H9 (cell line): ENCODE data around the gene CDH15. TPM values are rescaled to one million over a fixed set of nuclear protein-coding genes. Genes with fewer than 3 reads are reported as not detected.

ENCODE experiments used
- DNase-seq: peaks from one replicate; pipeline ENCODE4 v3.0.0-alpha.2; 2017
- H2AFZ ChIP-seq: one replicate; pipeline ENCODE4 v1.6.1; 2013; ENCODE audit warnings: mild to moderate bottlenecking, low read length, control low read depth, moderate library complexity
- H2AK5ac ChIP-seq: 2 replicates; pipeline ENCODE4 v1.6.1; 2013; ENCODE audit warnings: low read length, control low read depth, mixed read lengths; ENCODE audit not compliant: insufficient read length
- H2BK120ac ChIP-seq: one replicate; pipeline ENCODE4 v1.6.1; 2013; ENCODE audit warnings: low read depth, mild to moderate bottlenecking, low read length, control low read depth, inconsistent platforms; ENCODE audit not compliant: poor library complexity, severe bottlenecking
- H2BK12ac ChIP-seq: 2 replicates; pipeline ENCODE4 v1.6.1; 2013; ENCODE audit warnings: low read length, control low read depth, mixed read lengths, low read depth; ENCODE audit not compliant: insufficient read length
- H2BK15ac ChIP-seq: 2 replicates; pipeline ENCODE4 v1.6.1; 2013; ENCODE audit warnings: low read depth, low read length, control low read depth
- H2BK20ac ChIP-seq: one replicate; pipeline ENCODE4 v1.6.1; 2013; ENCODE audit warnings: low read depth, mild to moderate bottlenecking, low read length, control low read depth, inconsistent platforms; ENCODE audit not compliant: poor library complexity, severe bottlenecking
- H2BK5ac ChIP-seq: 2 replicates; pipeline ENCODE4 v1.6.1; 2013; ENCODE audit warnings: low read length, control low read depth, mixed read lengths; ENCODE audit not compliant: insufficient read length
- H3K14ac ChIP-seq: 2 replicates; pipeline ENCODE4 v1.6.1; 2013; ENCODE audit warnings: low read length, control low read depth; ENCODE audit not compliant: insufficient read depth
- H3K18ac ChIP-seq: 2 replicates; pipeline ENCODE4 v1.6.1; 2013; ENCODE audit warnings: low read depth, mild to moderate bottlenecking, mixed read lengths, low read length, control low read depth; ENCODE audit not compliant: insufficient read length
- H3K23ac ChIP-seq: 2 replicates; pipeline ENCODE4 v1.6.1; 2013; ENCODE audit warnings: low read length, control low read depth, mixed read lengths, low read depth; ENCODE audit not compliant: insufficient read length
- H3K23me2 ChIP-seq: 2 replicates; pipeline ENCODE4 v1.6.1; 2013; ENCODE audit warnings: low read depth, mild to moderate bottlenecking, mixed read lengths, low read length, control low read depth; ENCODE audit not compliant: insufficient read length, poor library complexity, severe bottlenecking
- H3K27ac ChIP-seq: 2 replicates; pipeline ENCODE4 v1.5.1; 2013; ENCODE audit warnings: low read length, control low read depth, mixed read lengths, low read depth; ENCODE audit not compliant: insufficient read length
- H3K27me3 ChIP-seq: 2 replicates; pipeline ENCODE4 v1.6.1; 2013; ENCODE audit warnings: low read length, control low read depth, inconsistent platforms; ENCODE audit not compliant: insufficient read depth
- H3K4ac ChIP-seq: 2 replicates; pipeline ENCODE4 v1.6.1; 2013; ENCODE audit warnings: low read depth, mild to moderate bottlenecking, control low read depth, inconsistent platforms, low read length, moderate library complexity
- H3K4me1 ChIP-seq: 2 replicates; pipeline ENCODE4 v1.6.1; 2013; ENCODE audit warnings: low read length, control low read depth, inconsistent platforms; ENCODE audit not compliant: insufficient read depth
- H3K4me2 ChIP-seq: 2 replicates; pipeline ENCODE4 v1.6.1; 2013; ENCODE audit warnings: low read length, control low read depth, mixed read lengths; ENCODE audit not compliant: insufficient read length, insufficient read depth
- H3K56ac ChIP-seq: 2 replicates; pipeline ENCODE4 v1.6.1; 2013; ENCODE audit warnings: low read depth, mild to moderate bottlenecking, mixed read lengths, low read length, control low read depth; ENCODE audit not compliant: insufficient read length
- H3K79me1 ChIP-seq: 2 replicates; pipeline ENCODE4 v1.6.1; 2013; ENCODE audit warnings: low read depth, mild to moderate bottlenecking, moderate library complexity, low read length, control low read depth, inconsistent platforms; ENCODE audit not compliant: insufficient read depth, poor library complexity, severe bottlenecking
- H3K79me2 ChIP-seq: 2 replicates; pipeline ENCODE4 v1.6.1; 2013; ENCODE audit warnings: low read length, control low read depth, inconsistent platforms; ENCODE audit not compliant: insufficient read depth
- H3K9ac ChIP-seq: 2 replicates; pipeline ENCODE4 v1.6.1; 2013; ENCODE audit warnings: low read length, control low read depth, mixed read lengths; ENCODE audit not compliant: insufficient read length; ENCODE audit errors: extremely low read depth
- H3K9me3 ChIP-seq: one replicate; pipeline ENCODE4 v1.6.1; 2013; ENCODE audit warnings: low read depth, low read length, inconsistent platforms; ENCODE audit not compliant: control insufficient read depth
- H3T11ph ChIP-seq: one replicate; pipeline ENCODE4 v1.6.1; 2013; ENCODE audit warnings: mild to moderate bottlenecking, low read length, control low read depth, inconsistent platforms
- H4K20me1 ChIP-seq: one replicate; pipeline ENCODE4 v1.6.1; 2013; ENCODE audit not compliant: control insufficient read depth, insufficient read length, insufficient read depth
- H4K5ac ChIP-seq: 2 replicates; pipeline ENCODE4 v1.6.1; 2013; ENCODE audit warnings: low read depth, mild to moderate bottlenecking, mixed read lengths, low read length, control low read depth; ENCODE audit not compliant: insufficient read length
- H4K8ac ChIP-seq: replicated peaks from 2 replicates; pipeline ENCODE4 v1.6.1; 2013; ENCODE audit warnings: low read length, control low read depth, mixed read lengths, low read depth; ENCODE audit not compliant: insufficient read length
- H4K91ac ChIP-seq: 2 replicates; pipeline ENCODE4 v1.6.1; 2013; ENCODE audit warnings: low read depth, mild to moderate bottlenecking, moderate library complexity, mixed read lengths, low read length, control low read depth; ENCODE audit not compliant: insufficient read length
- H3K27ac Mint-ChIP-seq, 3 experiments: 2 replicates in 2 of 3; 3 replicates in 1 of 3; pipeline ENCODE4 v1.8.0; 2020 to 2021; ENCODE audit warnings: mixed read lengths in 3 of 3, mild to moderate bottlenecking in 1 of 3, moderate library complexity in 1 of 3
- H3K27me3 Mint-ChIP-seq: 2 replicates; pipeline ENCODE4 v1.8.0; 2021; ENCODE audit warnings: low read depth, mild to moderate bottlenecking, moderate library complexity, mixed read lengths
- H3K36me3 Mint-ChIP-seq, 3 experiments: 2 replicates in 2 of 3; 3 replicates in 1 of 3; pipeline ENCODE4 v1.8.0; 2020 to 2021; ENCODE audit warnings: low read depth in 3 of 3, mixed read lengths in 3 of 3; ENCODE audit not compliant: insufficient read depth in 1 of 3
- H3K4me1 Mint-ChIP-seq, 2 experiments: 2 replicates each; pipeline ENCODE4 v1.8.0; 2020; ENCODE audit warnings: mixed read lengths in 2 of 2
- H3K4me3 Mint-ChIP-seq, 2 experiments: 2 replicates in 1 of 2; 3 replicates in 1 of 2; pipeline ENCODE4 v1.8.0; 2020 to 2021; ENCODE audit warnings: mild to moderate bottlenecking in 2 of 2, mixed read lengths in 2 of 2, moderate library complexity in 1 of 2
- H3K9me3 Mint-ChIP-seq, 2 experiments: 2 replicates in 1 of 2; 3 replicates in 1 of 2; pipeline ENCODE4 v1.8.0; 2020; ENCODE audit warnings: mild to moderate bottlenecking in 2 of 2, mixed read lengths in 2 of 2, moderate library complexity in 1 of 2
- CTCF ChIP-seq: fragments of 200-600 bp; sonication (generic); conservative IDR thresholded peaks from 3 replicates; pipeline ENCODE4 v1.8.0; 2021; ENCODE audit warnings: antibody characterized with exemption, mild to moderate bottlenecking
- WGBS: extraction: QIAGEN DNeasy Blood & Tissue Kit; methylation state at CpG from one replicate; pipeline ENCODE4 v1.1.7; 2013; ENCODE audit warnings: missing lambda C conversion rate, low lambda C conversion rate, mixed read lengths; ENCODE audit not compliant: insufficient read length; ENCODE audit errors: extremely low coverage; 5-methylcytosine and 5-hydroxymethylcytosine counted together
- total RNA-seq: library from RNA; stranded (reverse); gene quantifications from 2 replicates; pipeline ENCODE4 v1.2.1, GENCODE V29; 2021

Gene CDH15
- total RNA-seq, 1 experiment from 2014 or later: 0.28 TPM

GRCh38 chr16:89183463-89183862, 11.9 kb downstream of the CDH15 start:
- no peaks in the 10 kb centered on the region; a peak in 1 of 5 replicates for H3K9me3 Mint-ChIP-seq
- DNase-seq: no peak
- no peak overlapping the region for H3K23ac ChIP-seq

More at GRCh38 chr16:89183463-89183862, 11.9 kb downstream of the CDH15 start:
- H3K27ac ChIP-seq: no peak overlapping the region
- H3K56ac ChIP-seq: no peak overlapping the region
- no peak overlapping the region for H2AFZ ChIP-seq
- no peak overlapping the region for H2BK12ac ChIP-seq
- H2BK15ac ChIP-seq: no peak overlapping the region
- H3K4me2 ChIP-seq: no peak overlapping the region
- no peak overlapping the region for H2BK5ac ChIP-seq
- H3K14ac ChIP-seq: no peak overlapping the region
- H3T11ph ChIP-seq: no peak overlapping the region
- Mint-ChIP-seq H3K27ac (no peak overlapping the region), H3K4me1 (no peaks in the 10 kb centered on the region), H3K36me3 (no peaks in the 10 kb centered on the region), H3K4me3 (no peak overlapping the region), H3K27me3 (peaks cover 15% of the 10 kb centered on the region)
- no peak overlapping the region for H3K18ac ChIP-seq
- no peaks in the 10 kb centered on the region for H3K27me3 ChIP-seq
- no peak overlapping the region for H2BK20ac ChIP-seq
- H2AK5ac ChIP-seq: no peak overlapping the region
- no peaks in the 10 kb centered on the region for H4K20me1 ChIP-seq
- no peaks in the 10 kb centered on the region for H3K4me1 ChIP-seq
- no peak overlapping the region for H3K4ac ChIP-seq
- H4K8ac ChIP-seq: no peak overlapping the region
- H2BK120ac ChIP-seq: no peak overlapping the region
- H4K5ac ChIP-seq: no peak overlapping the region
- H3K9ac ChIP-seq: no peak overlapping the region
- 0 out of 3 replicates have a peak, but pooled peaks have one; percentile 8 for TF ChIP-seq CTCF
- WGBS: no CpG with 5 or more reads among the region's 13 CpGs
- H4K91ac ChIP-seq: no peak overlapping the region
- no peaks in the 10 kb centered on the region for H3K79me2 ChIP-seq
- no peaks in the 10 kb centered on the region for H3K23me2 ChIP-seq
- no peaks in the 10 kb centered on the region for H3K79me1 ChIP-seq
- H3K9me3 ChIP-seq: no peaks in the 10 kb centered on the region
